AG09319 (cell line): ENCODE measurements around the gene FARSB.
"Not testable (repeated sequence)": the region's sequence is repeated elsewhere in the genome, so short reads cannot be mapped to it uniquely, and the experiment has no call there.

Experiments
- DNase-seq: peaks from one replicate; pipeline ENCODE4 v3.0.0-alpha.2; 2010; ENCODE audit warnings: low read depth; ENCODE audit errors: extremely low read depth
- TF ChIP-seq, protein P1 (sequence below): IDR thresholded peaks from 2 replicates; pipeline ENCODE4 v1.5.1; 2011; ENCODE audit warnings: low read depth, mild to moderate bottlenecking, inconsistent platforms, low read length, moderate library complexity

Gene FARSB

DNA sequence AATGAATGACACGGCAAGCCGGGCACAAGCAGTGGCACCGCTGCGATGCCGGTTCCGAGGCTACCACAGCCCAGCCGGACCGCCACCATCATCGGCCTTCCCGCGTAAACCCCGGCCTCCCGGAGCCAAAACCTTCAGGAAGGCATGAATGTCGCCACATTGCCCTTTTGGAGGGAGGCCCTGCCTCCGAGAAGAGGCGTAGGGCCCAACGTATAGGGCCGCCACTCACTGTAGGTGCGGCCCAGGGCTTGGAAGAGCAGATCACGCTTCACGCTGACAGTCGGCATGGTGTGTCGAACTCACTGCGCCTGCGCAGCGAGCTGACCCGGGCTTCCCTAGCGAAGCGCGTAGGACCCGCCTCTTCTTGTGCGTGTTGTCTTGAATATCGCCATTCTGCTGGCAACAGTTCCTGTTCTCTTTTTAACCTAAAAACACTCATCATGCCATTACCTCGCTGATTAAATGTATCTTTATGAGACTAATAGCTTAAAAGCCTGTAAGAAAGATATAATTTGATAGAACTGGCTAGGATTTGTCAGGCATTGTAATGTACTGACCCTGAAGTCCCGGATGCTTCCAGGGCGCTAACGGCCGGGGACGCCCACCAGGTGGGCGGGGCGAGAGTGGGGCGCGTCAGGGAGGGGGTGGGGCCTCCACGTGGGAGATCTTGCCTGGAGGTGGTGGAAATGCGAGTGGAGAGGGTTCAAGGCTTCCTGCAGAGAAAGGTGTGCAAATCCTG is at the start of gene FARSB:
Gene FARSB, minus strand, starts transcription at position 306 of the 739 bp plus-strand sequence. Its CDS starts 19 bp downstream, at position 287.
- TF ChIP-seq, protein P1, sequence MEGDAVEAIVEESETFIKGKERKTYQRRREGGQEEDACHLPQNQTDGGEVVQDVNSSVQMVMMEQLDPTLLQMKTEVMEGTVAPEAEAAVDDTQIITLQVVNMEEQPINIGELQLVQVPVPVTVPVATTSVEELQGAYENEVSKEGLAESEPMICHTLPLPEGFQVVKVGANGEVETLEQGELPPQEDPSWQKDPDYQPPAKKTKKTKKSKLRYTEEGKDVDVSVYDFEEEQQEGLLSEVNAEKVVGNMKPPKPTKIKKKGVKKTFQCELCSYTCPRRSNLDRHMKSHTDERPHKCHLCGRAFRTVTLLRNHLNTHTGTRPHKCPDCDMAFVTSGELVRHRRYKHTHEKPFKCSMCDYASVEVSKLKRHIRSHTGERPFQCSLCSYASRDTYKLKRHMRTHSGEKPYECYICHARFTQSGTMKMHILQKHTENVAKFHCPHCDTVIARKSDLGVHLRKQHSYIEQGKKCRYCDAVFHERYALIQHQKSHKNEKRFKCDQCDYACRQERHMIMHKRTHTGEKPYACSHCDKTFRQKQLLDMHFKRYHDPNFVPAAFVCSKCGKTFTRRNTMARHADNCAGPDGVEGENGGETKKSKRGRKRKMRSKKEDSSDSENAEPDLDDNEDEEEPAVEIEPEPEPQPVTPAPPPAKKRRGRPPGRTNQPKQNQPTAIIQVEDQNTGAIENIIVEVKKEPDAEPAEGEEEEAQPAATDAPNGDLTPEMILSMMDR, result no peak
- DNase-seq, result peak; percentile 90

DNA sequence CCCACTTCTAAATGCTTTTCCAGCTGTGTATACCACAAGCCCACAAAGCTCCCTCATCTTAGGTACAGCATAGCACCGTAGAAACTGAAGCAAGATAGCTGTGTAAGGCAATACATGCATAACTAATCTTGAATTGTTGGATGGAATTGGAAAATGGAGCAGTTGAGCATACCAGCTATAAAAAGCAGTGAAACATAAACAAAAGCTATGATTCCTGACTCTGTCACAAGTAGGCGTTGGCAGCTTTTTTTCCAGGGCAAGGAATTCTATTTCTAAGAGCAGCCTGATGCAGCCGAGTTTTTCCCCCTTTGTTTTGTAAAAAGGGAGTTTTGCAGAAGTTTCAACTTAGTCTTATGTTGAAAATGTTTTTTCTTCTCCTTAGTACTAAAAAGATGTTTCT is 48.0 kb upstream of the FARSB start:
- TF ChIP-seq, protein P1, result no peak
- no peak for DNase-seq

DNA sequence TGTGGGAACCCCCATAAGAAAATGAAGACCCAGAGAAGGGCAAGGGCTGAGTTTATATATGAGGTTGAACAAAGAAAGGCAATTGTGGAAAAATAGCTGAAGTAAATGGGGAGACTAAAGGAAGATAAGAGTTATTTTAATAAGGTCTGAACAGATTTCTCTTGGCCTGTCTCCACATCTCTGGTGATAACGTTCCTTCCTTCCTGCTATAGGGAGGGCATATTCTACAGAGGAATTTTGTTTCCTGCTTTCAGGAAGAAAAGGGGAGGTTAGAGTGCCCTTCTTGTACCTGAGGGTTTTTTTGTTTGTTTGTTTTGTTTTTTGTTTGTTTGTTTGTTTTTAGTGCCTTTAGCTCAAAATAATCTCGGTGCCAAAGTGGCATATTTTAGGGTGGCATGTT is 47.2 kb upstream of the FARSB start:
- no peak for DNase-seq
- TF ChIP-seq, protein P1, result no peak

DNA sequence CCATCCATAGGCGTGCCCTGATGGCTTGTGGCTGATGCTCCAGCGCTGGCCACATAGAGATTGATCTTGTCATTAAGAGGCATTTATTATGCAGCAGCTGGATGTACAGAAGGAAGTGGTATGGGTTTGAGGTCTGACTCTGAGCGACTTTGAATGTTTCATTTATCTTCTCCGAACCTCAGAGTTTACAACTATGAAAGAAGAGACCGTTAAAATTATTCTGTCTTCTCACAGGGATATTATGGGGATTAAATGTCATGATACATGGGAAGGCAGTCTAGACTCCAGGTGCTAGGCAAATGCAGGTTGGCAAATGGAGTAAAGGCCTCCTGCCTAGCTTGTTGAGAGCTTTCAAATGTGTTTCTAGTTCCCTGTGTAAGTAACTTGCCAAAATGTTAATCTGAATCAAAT is 45.8 kb upstream of the FARSB start:
- no peak for DNase-seq
- TF ChIP-seq, protein P1, result no peak

DNA sequence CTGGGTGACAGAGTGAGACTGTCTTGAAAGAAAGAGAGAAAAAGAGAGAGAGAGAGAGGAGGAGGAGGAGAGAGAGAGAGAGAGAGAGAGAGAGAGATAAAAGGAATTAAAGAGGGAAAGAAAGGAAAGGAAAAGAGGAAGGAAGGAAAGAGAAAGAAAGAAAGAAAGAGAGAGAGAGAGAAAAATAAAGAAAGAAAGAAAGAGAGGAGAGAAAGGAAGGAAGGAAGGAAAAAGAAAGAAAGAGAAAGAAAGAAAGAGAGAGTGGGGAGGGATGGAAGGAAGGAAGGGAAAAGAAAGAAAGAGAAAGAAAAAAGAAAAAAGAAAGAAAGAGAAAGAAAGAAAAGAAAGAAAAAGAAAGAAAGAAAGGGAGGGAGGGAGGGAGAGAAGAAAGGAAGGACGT is 45.3 kb upstream of the FARSB start:
- DNase-seq, result no peak
- TF ChIP-seq, protein P1, result no peak

DNA sequence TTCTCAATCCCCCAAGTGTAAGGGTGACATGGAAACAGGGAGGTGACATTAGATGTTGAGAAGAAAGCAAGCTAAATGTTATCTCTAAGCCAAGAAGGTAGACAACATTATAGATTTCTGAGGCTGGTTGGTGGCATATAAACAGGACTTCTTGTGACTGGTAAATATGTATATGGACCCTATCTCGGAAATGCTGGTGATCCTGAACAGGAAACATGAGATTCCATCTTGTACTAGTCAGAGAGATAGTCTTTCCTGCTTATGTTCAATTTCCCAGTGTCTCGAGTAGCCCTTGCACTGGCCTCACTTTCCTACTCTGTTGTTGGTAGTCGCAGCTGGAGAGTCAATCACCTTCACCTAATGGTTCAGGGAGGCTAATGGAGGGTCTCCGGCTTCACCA is 42.4 kb upstream of the FARSB start:
- DNase-seq, result no peak

DNA sequence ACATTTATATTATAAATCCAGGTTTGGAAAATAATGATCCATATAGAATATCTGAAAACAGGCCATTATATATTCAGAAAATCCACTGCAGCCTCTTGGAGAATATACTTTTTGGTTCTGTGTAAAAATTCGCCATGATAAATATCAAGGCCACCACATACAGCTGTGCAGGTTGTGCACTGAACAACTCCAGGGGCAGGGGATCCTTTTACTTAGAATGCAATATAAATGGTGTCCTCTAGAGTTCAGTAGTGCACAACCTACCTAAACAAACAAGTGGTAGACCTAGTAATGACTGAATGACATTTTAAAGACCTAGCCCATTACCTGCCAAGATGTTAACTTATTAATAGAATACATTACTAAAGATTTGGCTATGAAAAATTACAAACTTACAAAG is 37.9 kb upstream of the FARSB start:
- TF ChIP-seq, protein P1, result peak; percentile 12
- no peak for DNase-seq

More for the DNA sequence above, 42.4 kb upstream of the FARSB start:
- TF ChIP-seq, protein P1, result no peak

DNA sequence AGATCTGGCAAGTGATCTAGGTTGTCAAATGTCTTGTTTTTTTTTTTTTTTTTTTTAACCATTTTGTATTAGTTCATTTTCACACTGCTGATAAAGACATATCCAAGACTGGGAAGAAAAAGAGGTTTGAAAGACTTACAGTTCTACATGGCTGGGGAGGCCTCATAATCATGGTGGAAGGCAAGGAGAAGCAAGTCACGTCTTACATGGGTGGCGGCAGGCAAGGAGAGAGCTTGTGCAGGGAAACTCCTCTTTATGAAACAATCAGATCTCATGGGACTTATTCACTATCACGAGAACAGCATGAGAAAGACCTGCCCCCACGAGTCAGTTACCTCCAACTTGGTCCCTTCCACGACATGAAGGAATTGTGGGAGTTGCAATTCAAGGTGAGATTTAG is 37.5 kb upstream of the FARSB start:
- not testable (repeated sequence) for DNase-seq
